B cell (primary cell): ENCODE data around the gene TMEM97. TPM values are rescaled to one million over a fixed set of nuclear protein-coding genes. Genes with fewer than 3 reads are reported as not detected.

Experiments
- ATAC-seq: fragments of 200-7000 bp; cut with Tn5 transposase; one replicate; pipeline ENCODE4 v1.10.0; 2021; ENCODE audit warnings: low read depth, mild to moderate bottlenecking, moderate number of reproducible peaks, moderate library complexity
- CTCF ChIA-PET: fragments of 350-600 bp; sonication (Branson Sonifier 250); formaldehyde crosslinking; loops from one replicate; lab custom pipeline; 2021; ENCODE audit warnings: antibody characterized with exemption, inconsistent platforms; lab: Charles Lee
- POLR2A ChIA-PET: fragments of 350-600 bp; sonication (Branson Sonifier 250); formaldehyde crosslinking; loops from one replicate; lab custom pipeline; 2021; ENCODE audit warnings: antibody characterized with exemption; lab: Charles Lee
- DNase-seq: peaks from one replicate; pipeline ENCODE4 v3.0.0; 2013
- H2AFZ ChIP-seq: 2 replicates; pipeline ENCODE4 v1.6.1; 2012; ENCODE audit warnings: mild to moderate bottlenecking, low read depth, low read length; ENCODE audit not compliant: insufficient read depth, poor library complexity, severe bottlenecking
- H3K27ac ChIP-seq, 2 donors: 1 replicate in 1 of 2; 2 replicates in 1 of 2; pipeline ENCODE4 v1.5.1; 2012 to 2013; ENCODE audit warnings: low read length in 2 of 2, mild to moderate bottlenecking in 2 of 2, moderate library complexity in 1 of 2
- H3K27me3 ChIP-seq, 4 experiments: fragments of 200-600 bp in 1 of 4; sonication (generic) in 1 of 4; replicated peaks in 1 of 4; 1 replicate in 2 of 4; 2 replicates in 2 of 4; pipeline versions ENCODE4 v1.6.1 to v1.7.0; 2013 to 2016; ENCODE audit warnings: low read length in 3 of 4, mild to moderate bottlenecking in 2 of 4, mixed read lengths in 1 of 4, moderate library complexity in 1 of 4; ENCODE audit not compliant: insufficient read depth in 4 of 4, control insufficient read depth in 3 of 4; ENCODE audit errors: control extremely low read depth in 1 of 4
- H3K36me3 ChIP-seq, 2 experiments: replicated peaks in 1 of 2; 1 replicate in 1 of 2; 2 replicates in 1 of 2; pipeline versions ENCODE4 v1.6.1 to v1.7.1; 2013; ENCODE audit warnings: low read length in 1 of 2; ENCODE audit not compliant: insufficient read depth in 2 of 2, control insufficient read depth in 1 of 2; ENCODE audit errors: control extremely low read depth in 1 of 2, extremely low read depth in 1 of 2
- H3K4me1 ChIP-seq, 2 donors: fragments of 200-600 bp in 1 of 2; sonication (generic) in 1 of 2; 1 replicate in 1 of 2; 2 replicates in 1 of 2; pipeline versions ENCODE4 v1.5.1 to v1.6.1; 2013 to 2017; ENCODE audit warnings: low read length in 2 of 2; ENCODE audit not compliant: control insufficient read depth in 2 of 2, insufficient read depth in 2 of 2
- H3K4me2 ChIP-seq: replicated peaks from 2 replicates; pipeline ENCODE3; 2012; ENCODE audit warnings: mild to moderate bottlenecking, low read depth, low read length; ENCODE audit not compliant: poor library complexity, severe bottlenecking
- H3K4me3 ChIP-seq, 5 experiments: fragments of 200-600 bp in 1 of 5; sonication (generic) in 1 of 5; 1 replicate in 3 of 5; 2 replicates in 2 of 5; pipeline versions ENCODE4 v1.5.1 to v1.7.0; 2011 to 2016; ENCODE audit warnings: low read length in 4 of 5, mild to moderate bottlenecking in 4 of 5, low read depth in 2 of 5, control low read depth in 1 of 5, moderate library complexity in 1 of 5; ENCODE audit not compliant: insufficient read depth in 1 of 5; ENCODE audit errors: control extremely low read depth in 1 of 5, extremely low read depth in 1 of 5
- H3K79me2 ChIP-seq: fragments of 200-600 bp; sonication (generic); one replicate; pipeline ENCODE4 v1.6.0; 2016; ENCODE audit warnings: low read length; ENCODE audit not compliant: control insufficient read depth, insufficient read depth
- H3K9ac ChIP-seq: fragments of 200-600 bp; sonication (generic); 2 replicates; pipeline ENCODE4 v1.6.1; 2017; ENCODE audit warnings: mild to moderate bottlenecking, low read length, moderate library complexity
- H3K9me3 ChIP-seq, 3 donors: one replicate each; pipeline versions ENCODE4 v1.6.1 to v1.7.1; 2013; ENCODE audit warnings: low read length in 2 of 3; ENCODE audit not compliant: control insufficient read depth in 2 of 3, insufficient read depth in 1 of 3; ENCODE audit errors: control extremely low read depth in 1 of 3
- H4K20me1 ChIP-seq: 2 replicates; pipeline ENCODE4 v1.6.0; 2012; ENCODE audit warnings: mild to moderate bottlenecking, low read length; ENCODE audit not compliant: insufficient read depth, control insufficient read depth, poor library complexity, severe bottlenecking
- H3K27ac Mint-ChIP-seq: one replicate; pipeline ENCODE4 v1.8.0; 2021; ENCODE audit warnings: mixed read lengths
- H3K27me3 Mint-ChIP-seq: one replicate; pipeline ENCODE4 v1.8.0; 2021; ENCODE audit warnings: mixed read lengths
- H3K4me1 Mint-ChIP-seq: one replicate; pipeline ENCODE4 v1.8.0; 2021; ENCODE audit warnings: mixed read lengths
- H3K4me3 Mint-ChIP-seq: one replicate; pipeline ENCODE4 v1.8.0; 2021; ENCODE audit warnings: mixed read lengths
- H3K9me3 Mint-ChIP-seq: one replicate; pipeline ENCODE4 v1.8.0; 2022; ENCODE audit warnings: mixed read lengths; ENCODE audit not compliant: insufficient read depth
- EZH2 ChIP-seq: IDR thresholded peaks from 2 replicates; pipeline ENCODE4 v1.6.1; 2012; ENCODE audit warnings: borderline replicate concordance, low read depth, mild to moderate bottlenecking, moderate library complexity, low read length; ENCODE audit not compliant: insufficient read depth, poor library complexity, severe bottlenecking
- WGBS: methylation state at CpG from one replicate; pipeline ENCODE4 v1.1.5; 2013; ENCODE audit warnings: missing lambda C conversion rate; ENCODE audit not compliant: insufficient coverage; 5-methylcytosine and 5-hydroxymethylcytosine counted together
- intact Hi-C: fragments of 100-400 bp; cut with micrococcal nuclease; formaldehyde crosslinking; loops from one replicate; pipeline ENCODE4 v1.10.0; 2022
- polyA plus RNA-seq: library from polyadenylated mRNA; depleted of rRNA; stranded (reverse); fragments of >200 nt; gene quantifications from 2 replicates; pipeline ENCODE4 v1.2.3, GENCODE V29; 2012
- total RNA-seq, 2 donors: library from RNA; stranded (reverse); fragments of 120-200 nt in 1 of 2; gene quantifications; 1 replicate in 1 of 2; 2 replicates in 1 of 2; pipeline versions ENCODE4 v1.2.3 to v1.2.4, GENCODE V29; 2013 to 2022
- TF ChIP-seq, protein P1 (sequence below): fragments of 200-600 bp; IDR thresholded peaks from one replicate; pipeline ENCODE4 v1.8.0; 2022; ENCODE audit warnings: antibody characterized with exemption, mild to moderate bottlenecking

The TMEM97 gene
- total and polyA plus RNA-seq, 2 donors (not counting 1 experiment from before 2014, with no cell fraction given) = 1.6 to 6.4 TPM

DNA sequence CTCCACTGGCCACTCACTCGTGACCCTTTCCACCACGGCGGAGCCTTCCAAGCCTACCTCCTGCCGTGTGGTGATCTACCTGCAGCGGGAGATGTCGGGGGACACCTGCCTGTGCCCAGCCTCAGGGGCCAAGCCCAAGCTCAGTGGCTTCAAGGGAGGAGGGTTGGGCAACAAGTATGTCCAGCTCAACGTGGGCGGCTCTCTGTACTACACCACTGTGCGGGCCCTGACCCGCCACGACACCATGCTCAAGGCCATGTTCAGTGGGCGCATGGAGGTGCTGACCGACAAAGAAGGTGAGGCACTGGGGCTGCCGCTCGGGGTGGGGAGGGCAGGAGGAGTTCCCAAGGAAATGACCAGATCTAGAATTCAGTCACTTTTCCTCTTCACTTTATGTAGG, 20.4 kb downstream of the TMEM97 start:
- peaks cover 14 to 17% of the 10 kb centered on the region in 2 donors for H3K4me1 ChIP-seq
- Mint-ChIP-seq H3K27ac (no peak overlapping the region), H3K4me3 (no peak overlapping the region), H3K27me3 (no peaks in the 10 kb centered on the region), H3K4me1 (peaks cover 27% of the 10 kb centered on the region), H3K9me3 (no peaks in the 10 kb centered on the region)
- no peak overlapping the region for H3K4me2 ChIP-seq
- POLR2A ChIA-PET = no interaction called here
- 94% methylated on average over 5 of the region's 15 CpGs for WGBS
- peaks cover 0 to 41% of the 10 kb centered on the region in 2 experiments for H3K36me3 ChIP-seq
- H3K9me3 ChIP-seq = no peaks in the 10 kb centered on the region
- H3K9ac ChIP-seq = no peak overlapping the region
- no peak for DNase-seq
- intact Hi-C loops = loop anchor here (5.0 kb wide), 2 partner anchors 233 to 987 kb away; partner anchors contain the start of gene PIGS
- TF ChIP-seq EZH2 = no peak
- TF ChIP-seq, protein P1, sequence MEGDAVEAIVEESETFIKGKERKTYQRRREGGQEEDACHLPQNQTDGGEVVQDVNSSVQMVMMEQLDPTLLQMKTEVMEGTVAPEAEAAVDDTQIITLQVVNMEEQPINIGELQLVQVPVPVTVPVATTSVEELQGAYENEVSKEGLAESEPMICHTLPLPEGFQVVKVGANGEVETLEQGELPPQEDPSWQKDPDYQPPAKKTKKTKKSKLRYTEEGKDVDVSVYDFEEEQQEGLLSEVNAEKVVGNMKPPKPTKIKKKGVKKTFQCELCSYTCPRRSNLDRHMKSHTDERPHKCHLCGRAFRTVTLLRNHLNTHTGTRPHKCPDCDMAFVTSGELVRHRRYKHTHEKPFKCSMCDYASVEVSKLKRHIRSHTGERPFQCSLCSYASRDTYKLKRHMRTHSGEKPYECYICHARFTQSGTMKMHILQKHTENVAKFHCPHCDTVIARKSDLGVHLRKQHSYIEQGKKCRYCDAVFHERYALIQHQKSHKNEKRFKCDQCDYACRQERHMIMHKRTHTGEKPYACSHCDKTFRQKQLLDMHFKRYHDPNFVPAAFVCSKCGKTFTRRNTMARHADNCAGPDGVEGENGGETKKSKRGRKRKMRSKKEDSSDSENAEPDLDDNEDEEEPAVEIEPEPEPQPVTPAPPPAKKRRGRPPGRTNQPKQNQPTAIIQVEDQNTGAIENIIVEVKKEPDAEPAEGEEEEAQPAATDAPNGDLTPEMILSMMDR = no peak
- ATAC-seq = no peak
- CTCF ChIA-PET = no interaction called here
- H3K79me2 ChIP-seq = peaks cover 55% of the 10 kb centered on the region
- no peaks in the 10 kb centered on the region for H3K27me3 ChIP-seq
- no peak overlapping the region for H3K27ac ChIP-seq
- no peak overlapping the region for H2AFZ ChIP-seq
- H3K4me3 ChIP-seq = no peak overlapping the region
- peaks cover 15% of the 10 kb centered on the region for H4K20me1 ChIP-seq

DNA sequence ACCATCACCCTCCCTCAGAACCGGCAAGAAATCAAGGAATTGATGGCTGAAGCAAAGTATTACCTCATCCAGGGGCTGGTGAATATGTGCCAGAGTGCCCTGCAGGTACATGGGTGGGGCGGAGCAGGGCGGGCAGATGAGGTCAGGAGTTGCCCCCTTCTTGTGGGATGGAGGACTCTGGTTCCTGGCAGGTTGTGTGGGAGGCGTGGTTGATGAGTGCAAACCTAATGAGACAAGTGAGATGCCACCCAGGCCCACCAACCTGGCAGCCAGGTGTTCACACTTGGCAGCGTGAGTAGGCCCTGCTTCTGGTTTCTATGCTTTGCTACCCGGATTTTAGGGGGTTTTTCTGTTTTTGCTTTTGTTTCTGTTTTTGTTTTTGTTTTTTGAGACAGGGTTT, 21.4 kb downstream of the TMEM97 start:
- Histone ChIP-seq H4K20me1 (peaks cover 15% of the 10 kb centered on the region), H3K4me1 (peaks cover 10% of the 10 kb centered on the region in 2 donors), H3K4me3 (no peak overlapping the region), H3K36me3 (peaks cover 0 to 49% of the 10 kb centered on the region in 2 experiments), H3K79me2 (peaks cover 47% of the 10 kb centered on the region), H3K27ac (no peak overlapping the region), H3K27me3 (no peaks in the 10 kb centered on the region), H3K4me2 (no peak overlapping the region), H3K9me3 (no peaks in the 10 kb centered on the region), H3K9ac (no peak overlapping the region), H2AFZ (no peak overlapping the region)
- DNase-seq (no peak), ATAC-seq (no peak)
- Mint-ChIP-seq H3K27ac (no peak overlapping the region), H3K27me3 (no peaks in the 10 kb centered on the region), H3K9me3 (no peaks in the 10 kb centered on the region), H3K4me1 (peaks cover 18% of the 10 kb centered on the region), H3K4me3 (no peak overlapping the region)
- ChIA-PET CTCF (no interaction called here), POLR2A (no interaction called here)
- WGBS = 98% methylated on average over 5 of the region's 6 CpGs
- intact Hi-C loops = no loop called here
- TF ChIP-seq, protein P1 = no peak
- TF ChIP-seq EZH2 = no peak
